Mammary epithelial cell (primary cell): Measurements from ENCODE around the gene FBLN2.

Experiments
- EZH2 ChIP-seq: IDR thresholded peaks from 2 replicates; pipeline ENCODE4 v1.6.1; 2012; ENCODE audit warnings: low read length, inconsistent platforms, borderline replicate concordance
- TF ChIP-seq, protein P1 (sequence below), 2 donors: IDR thresholded peaks in 1 of 2; conservative IDR thresholded peaks in 1 of 2; 2 replicates each; pipeline ENCODE4 v1.5.1; 2011 to 2012; ENCODE audit warnings: inconsistent platforms in 2 of 2, low read length in 2 of 2, mild to moderate bottlenecking in 2 of 2, control low read depth in 1 of 2, low read depth in 1 of 2; ENCODE audit not compliant: insufficient read depth in 1 of 2; ENCODE audit errors: extremely low read depth in 1 of 2

DNA sequence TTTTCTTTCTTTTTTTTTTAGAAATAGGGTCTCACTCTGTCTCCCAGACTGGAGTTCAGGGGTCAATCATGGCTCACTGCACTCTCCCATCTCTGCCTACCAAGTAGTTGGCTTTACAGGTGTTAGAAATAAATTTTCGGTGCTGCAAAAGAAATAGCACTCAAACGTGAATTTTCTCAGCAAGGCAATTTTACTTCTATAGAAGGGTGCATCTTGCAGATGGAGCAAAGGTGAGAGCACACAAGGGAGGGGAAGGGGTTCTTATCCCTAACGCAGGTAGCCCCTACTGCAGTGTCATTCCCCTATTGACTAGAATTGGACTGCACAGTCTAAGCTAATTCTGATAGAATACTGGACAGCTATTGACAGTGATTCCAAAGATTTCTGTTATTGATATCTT is 6.8 kb upstream of the FBLN2 start:
- TF ChIP-seq, protein P1, sequence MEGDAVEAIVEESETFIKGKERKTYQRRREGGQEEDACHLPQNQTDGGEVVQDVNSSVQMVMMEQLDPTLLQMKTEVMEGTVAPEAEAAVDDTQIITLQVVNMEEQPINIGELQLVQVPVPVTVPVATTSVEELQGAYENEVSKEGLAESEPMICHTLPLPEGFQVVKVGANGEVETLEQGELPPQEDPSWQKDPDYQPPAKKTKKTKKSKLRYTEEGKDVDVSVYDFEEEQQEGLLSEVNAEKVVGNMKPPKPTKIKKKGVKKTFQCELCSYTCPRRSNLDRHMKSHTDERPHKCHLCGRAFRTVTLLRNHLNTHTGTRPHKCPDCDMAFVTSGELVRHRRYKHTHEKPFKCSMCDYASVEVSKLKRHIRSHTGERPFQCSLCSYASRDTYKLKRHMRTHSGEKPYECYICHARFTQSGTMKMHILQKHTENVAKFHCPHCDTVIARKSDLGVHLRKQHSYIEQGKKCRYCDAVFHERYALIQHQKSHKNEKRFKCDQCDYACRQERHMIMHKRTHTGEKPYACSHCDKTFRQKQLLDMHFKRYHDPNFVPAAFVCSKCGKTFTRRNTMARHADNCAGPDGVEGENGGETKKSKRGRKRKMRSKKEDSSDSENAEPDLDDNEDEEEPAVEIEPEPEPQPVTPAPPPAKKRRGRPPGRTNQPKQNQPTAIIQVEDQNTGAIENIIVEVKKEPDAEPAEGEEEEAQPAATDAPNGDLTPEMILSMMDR (conservative IDR thresholded peaks at IDR 0.05 in 1 of 2, IDR thresholded peaks at IDR 0.05 in 1 of 2; ENCODE audit: extremely low read depth in 1 of 2, insufficient read depth in 1 of 2, low read depth in 1 of 2, low read length in 2 of 2) = no peak
- TF ChIP-seq EZH2 = no peak
